Measurements from ENCODE around the gene ADAR. TPM values are rescaled to one million over a fixed set of nuclear protein-coding genes. Genes with fewer than 3 reads are reported as not detected.
A peak's percentile ranks its signal among the peaks of the same experiment; 100 is the strongest.

Gene ADAR
- total RNA-seq, 1 donor from 2014 or later: 65.3 TPM

- H3K36me3 ChIP-seq: peaks cover 33% of the 10 kb centered on the region in 2 donors
- H3K9me3 ChIP-seq: no peaks in the 10 kb centered on the region
- H3K4me3 ChIP-seq: no peak overlapping the region
- no peaks in the 10 kb centered on the region for H3K4me1 ChIP-seq
- DNase-seq (ENCODE audit: low spot score in 2 of 2): no peak
- intact Hi-C loops (cut with DNase I): loop anchor here (2.0 to 5.0 kb wide), 2 partner anchors 65 to 144 kb away; no protein-coding TSS in a partner anchor
- H3K27ac ChIP-seq: no peak overlapping the region
- H3K27me3 ChIP-seq: no peaks in the 10 kb centered on the region
- TF ChIP-seq, protein P1, sequence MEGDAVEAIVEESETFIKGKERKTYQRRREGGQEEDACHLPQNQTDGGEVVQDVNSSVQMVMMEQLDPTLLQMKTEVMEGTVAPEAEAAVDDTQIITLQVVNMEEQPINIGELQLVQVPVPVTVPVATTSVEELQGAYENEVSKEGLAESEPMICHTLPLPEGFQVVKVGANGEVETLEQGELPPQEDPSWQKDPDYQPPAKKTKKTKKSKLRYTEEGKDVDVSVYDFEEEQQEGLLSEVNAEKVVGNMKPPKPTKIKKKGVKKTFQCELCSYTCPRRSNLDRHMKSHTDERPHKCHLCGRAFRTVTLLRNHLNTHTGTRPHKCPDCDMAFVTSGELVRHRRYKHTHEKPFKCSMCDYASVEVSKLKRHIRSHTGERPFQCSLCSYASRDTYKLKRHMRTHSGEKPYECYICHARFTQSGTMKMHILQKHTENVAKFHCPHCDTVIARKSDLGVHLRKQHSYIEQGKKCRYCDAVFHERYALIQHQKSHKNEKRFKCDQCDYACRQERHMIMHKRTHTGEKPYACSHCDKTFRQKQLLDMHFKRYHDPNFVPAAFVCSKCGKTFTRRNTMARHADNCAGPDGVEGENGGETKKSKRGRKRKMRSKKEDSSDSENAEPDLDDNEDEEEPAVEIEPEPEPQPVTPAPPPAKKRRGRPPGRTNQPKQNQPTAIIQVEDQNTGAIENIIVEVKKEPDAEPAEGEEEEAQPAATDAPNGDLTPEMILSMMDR (IDR thresholded peaks at IDR 0.05): no peak
Measured at GRCh38 chr1:154547105-154547732, 60.8 kb downstream of the ADAR start.

- no peaks in the 10 kb centered on the region for H3K4me1 ChIP-seq
- H3K4me3 ChIP-seq: no peak overlapping the region
- peaks cover 25% of the 10 kb centered on the region in 2 donors for H3K36me3 ChIP-seq
- TF ChIP-seq, protein P1 (IDR thresholded peaks at IDR 0.05): peak; percentile 49 to 64 (median 59)
- no peak overlapping the region for H3K27ac ChIP-seq
- H3K27me3 ChIP-seq: no peaks in the 10 kb centered on the region
- no peak for DNase-seq (ENCODE audit: low spot score in 2 of 2)
- no peaks in the 10 kb centered on the region for H3K9me3 ChIP-seq
- intact Hi-C loops (cut with DNase I): loop anchor here (2.0 to 5.0 kb wide), 2 partner anchors 64 to 144 kb away; no protein-coding TSS in a partner anchor
Measured at GRCh38 chr1:154546264-154547063, 61.5 kb downstream of the ADAR start.

DNA sequence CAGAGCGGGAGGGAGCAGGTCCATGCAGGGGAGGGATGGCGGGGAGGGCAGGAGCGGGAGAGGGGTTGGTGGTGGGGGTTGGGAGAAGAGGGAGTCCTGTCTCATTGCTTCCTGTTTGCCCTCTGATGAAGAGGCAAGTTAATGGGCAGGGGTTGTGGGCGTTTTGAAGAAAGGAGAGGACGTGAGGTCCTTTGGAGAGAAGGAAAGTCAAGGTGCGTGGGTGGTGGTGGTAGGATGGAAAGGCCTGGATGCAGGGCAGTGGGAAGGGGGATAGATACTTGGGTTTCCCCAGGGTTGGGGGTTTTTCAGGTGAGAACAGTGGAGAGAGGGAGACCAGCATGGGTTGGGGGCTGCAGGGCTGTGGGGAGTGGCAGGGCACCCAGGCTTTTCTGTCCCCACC is 66.8 kb downstream of the ADAR start:
- TF ChIP-seq, protein P1 (IDR thresholded peaks at IDR 0.05): no peak
- Histone ChIP-seq H3K4me3 (no peak overlapping the region), H3K27me3 (no peaks in the 10 kb centered on the region), H3K36me3 (no peaks in the 10 kb centered on the region), H3K9me3 (no peaks in the 10 kb centered on the region), H3K4me1 (no peaks in the 10 kb centered on the region), H3K27ac (no peak overlapping the region)
- intact Hi-C loops (cut with DNase I): no loop called here
- DNase-seq (ENCODE audit: low spot score in 2 of 2): no peak

DNA sequence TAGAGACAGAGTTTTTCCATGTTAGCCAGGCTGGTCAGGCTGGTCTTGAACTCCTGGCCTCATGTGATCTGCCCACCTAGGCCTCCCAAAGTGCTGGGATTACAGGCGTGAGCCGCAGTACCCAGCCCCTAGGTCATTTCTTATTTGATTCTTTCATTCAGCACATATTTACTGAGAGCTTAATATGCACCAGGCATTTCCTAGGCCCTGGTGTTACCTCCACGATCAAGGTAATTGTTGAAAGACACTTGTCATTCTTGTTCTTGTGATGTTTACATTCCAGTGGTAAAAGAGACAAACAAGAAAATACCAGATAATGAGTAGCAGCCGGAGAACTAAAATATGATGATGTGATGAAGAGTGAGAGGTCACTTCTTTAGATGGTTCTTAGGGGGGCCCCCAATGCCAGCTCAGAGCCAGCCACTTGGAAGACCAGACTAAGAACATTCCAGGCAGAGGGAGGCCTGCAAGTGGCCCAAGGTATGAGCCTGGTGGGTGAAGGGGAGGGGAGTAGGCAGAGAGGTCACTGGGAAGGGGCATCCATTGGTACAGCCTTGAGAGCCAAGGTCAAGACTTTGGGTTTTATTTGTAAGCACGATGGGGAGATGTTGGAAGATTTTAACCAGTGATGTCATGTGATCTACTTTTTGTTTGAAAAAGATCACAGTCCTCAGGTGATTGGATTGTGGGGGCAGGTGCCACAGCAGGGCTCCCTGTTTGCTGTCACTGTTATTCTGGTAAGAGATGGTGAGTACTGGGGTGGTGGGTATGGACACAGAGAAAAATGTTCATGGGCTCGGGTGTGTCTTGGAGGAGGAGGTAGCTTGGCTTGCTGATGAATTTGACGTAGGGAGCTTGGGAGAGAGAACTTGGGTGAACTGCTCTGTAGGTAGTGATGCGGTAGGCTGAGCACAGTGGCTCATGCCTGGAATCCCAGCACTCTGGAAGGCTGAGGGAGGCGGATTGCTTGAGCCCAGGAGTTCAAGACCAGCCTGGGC is 68.2 kb downstream of the ADAR start:
- intact Hi-C loops (cut with DNase I): no loop called here
- Histone ChIP-seq H3K4me3 (no peak overlapping the region), H3K36me3 (no peaks in the 10 kb centered on the region), H3K27ac (no peak overlapping the region), H3K27me3 (no peaks in the 10 kb centered on the region), H3K4me1 (no peaks in the 10 kb centered on the region), H3K9me3 (no peaks in the 10 kb centered on the region)
- no peak for DNase-seq (ENCODE audit: low spot score in 2 of 2)
- TF ChIP-seq, protein P1 (IDR thresholded peaks at IDR 0.05): no peak

- no peak overlapping the region for H3K4me3 ChIP-seq
- TF ChIP-seq, protein P1 (IDR thresholded peaks at IDR 0.05): no peak
- H3K4me1 ChIP-seq: no peaks in the 10 kb centered on the region
- intact Hi-C loops (cut with DNase I): no loop called here
- H3K27me3 ChIP-seq: no peaks in the 10 kb centered on the region
- no peaks in the 10 kb centered on the region for H3K9me3 ChIP-seq
- H3K27ac ChIP-seq: no peak overlapping the region
- no peak for DNase-seq (ENCODE audit: low spot score in 2 of 2)
- H3K36me3 ChIP-seq: no peaks in the 10 kb centered on the region
Measured at GRCh38 chr1:154536570-154536969, 71.4 kb downstream of the ADAR start.
